ENCODE results near the gene AFF2. TPM values are rescaled to one million over a fixed set of nuclear protein-coding genes. Genes with fewer than 3 reads are reported as not detected.

The AFF2 gene
- total RNA-seq, 1 experiment from 2014 or later, result 0.06 TPM

DNA sequence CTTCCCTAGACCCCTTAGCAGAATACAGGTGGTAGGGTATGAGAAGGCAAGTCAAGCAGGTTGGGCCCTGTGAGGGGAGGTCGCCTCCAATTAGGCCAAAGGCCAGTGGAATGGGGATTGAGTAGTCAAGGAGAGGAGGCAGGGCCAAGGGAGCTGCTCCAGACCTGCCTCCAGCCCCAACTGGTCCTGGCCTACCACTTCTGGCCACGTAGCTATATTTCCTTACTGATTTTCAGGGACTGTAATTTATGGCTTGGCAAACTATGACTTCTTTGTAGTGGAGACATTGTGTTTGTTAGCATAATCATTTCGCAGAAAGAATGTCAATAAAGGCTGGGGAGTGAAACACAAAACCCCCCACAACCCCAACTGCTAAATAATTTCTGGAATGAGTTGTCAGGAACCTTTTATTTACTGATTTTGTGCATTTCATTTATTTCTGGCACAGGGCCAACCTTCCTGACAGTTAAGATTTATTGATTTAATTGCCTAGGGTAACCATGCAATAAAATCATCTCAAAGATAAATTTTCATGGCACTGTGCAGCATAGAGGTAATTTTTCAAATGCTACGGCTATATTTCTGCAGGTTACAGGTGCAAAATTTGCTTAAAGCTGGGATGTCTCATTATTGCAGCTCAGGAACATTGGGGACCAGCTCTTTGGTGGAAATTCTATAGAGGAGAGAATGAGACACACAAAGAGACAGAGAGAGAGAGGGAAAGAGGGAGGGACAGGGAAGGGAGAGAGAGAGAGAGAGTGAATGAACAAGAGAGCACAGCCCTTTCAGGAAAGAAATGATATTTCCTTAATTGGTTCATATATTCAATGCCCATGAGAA is 509.8 kb downstream of the AFF2 start:
- DNase-seq (ENCODE audit: low read depth), result no peak

DNA sequence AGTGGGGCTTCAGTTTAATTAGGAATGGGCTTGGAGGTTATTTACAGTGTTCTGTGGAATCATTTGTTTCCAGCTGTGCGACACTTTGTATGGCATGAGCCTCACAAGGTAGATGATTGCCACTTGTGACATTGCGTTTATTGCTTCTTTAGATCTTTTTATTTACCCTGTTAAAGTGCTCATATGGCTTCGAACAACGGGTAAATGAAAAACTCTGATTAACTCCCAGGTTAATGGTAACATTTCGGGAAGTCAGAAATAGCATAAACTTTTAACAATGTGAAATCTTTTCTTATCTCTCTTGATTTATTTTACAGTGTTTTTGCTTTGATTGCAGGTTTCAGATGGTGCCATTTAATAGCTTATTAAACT is 510.4 kb downstream of the AFF2 start:
- DNase-seq (ENCODE audit: low read depth), result no peak

DNA sequence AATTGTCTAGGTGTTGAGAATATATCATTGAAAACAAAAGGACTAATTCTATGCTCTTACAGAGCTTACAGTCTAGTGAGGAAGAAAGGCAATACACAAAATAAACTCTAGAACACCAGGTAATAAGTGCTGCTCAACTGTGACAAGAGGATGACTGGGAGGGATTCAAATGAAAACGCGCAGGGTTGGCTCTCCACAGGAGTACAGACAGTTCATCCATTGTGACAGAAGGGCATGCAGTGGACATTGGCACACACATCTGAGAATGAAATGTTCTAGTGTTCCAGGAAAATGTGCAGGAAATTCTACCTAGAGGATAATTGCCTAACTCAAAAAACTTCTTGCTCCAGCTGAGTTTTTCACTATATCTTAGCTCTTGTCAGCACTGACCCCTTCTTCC is 512.7 kb downstream of the AFF2 start:
- DNase-seq (ENCODE audit: low read depth), result no peak

DNA sequence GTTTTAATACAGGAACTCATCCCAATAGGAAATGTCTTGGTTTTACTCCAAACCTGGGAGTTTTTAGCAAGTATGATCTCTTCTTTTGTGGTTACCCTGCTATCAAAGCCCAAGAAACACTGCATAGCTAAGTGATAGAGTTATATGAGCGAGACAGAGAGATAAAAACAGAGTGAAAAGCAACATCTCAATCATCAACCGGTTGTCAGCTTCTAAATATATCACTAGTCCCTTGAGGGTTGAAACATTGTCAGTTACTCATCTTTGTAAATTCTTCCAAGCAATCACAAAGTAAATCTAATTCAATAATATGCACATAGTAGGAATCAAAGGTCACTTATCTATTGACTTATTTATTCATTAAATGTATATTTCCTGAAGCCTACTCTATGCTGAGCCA is 520.7 kb downstream of the AFF2 start:
- DNase-seq (ENCODE audit: low read depth), result no peak

DNA sequence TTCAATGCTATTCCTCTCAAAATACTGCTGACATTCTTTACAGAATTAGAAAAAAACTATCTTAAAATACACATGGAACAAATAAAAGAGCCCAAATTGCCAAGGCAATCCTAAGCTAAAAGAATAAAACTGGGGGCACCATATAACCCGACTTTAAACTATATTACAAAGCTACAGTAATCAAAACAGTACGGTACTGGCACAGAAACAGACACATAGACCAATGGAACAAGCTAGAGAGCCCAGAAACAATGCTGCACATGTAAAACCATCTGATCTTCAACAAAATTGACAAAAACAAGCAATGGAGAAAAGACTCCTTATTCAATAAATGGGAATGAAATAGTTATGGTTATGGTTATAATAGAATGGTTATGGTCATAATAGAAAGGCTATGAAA is 522.1 kb downstream of the AFF2 start:
- no peak for DNase-seq (ENCODE audit: low read depth)

DNA sequence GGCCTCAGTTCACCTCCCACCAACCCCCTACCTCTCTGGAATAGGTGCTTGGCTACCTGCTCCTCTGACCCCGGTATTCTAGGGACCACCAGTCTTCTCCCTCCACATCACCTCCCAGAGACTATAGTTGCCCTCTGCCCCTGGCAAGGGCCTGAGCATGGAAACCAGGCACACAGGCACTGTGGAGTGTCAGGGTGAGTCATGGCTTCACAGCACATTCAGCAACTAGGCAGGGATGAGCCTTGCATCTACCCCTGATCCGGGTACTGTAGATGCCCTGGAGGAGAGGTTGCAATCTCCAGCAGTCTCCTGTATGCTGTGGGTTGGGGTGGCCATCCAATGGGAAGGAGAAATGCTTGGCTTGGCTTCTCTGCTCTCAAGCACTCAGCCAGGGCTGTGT is 532.0 kb downstream of the AFF2 start:
- no peak for DNase-seq (ENCODE audit: low read depth)

DNA sequence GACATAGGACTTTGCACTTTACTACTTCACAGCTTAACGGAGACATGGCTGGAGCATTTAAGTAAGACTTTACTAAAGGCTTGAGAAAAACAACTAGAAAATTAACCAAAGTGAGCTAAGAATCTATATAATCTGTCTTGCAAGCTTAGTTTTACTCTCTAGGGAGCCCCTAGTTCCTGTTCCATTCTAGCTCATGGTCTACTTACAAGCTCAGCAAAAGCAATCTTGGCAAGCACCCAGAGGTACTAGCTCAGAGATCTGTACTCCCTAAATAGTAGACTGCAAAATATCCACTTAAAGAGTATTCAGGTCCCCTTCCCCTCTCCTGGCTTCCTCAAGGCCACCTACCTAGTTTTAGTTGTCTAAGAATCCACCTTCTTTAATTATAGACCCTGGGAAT is 535.7 kb downstream of the AFF2 start:
- DNase-seq (ENCODE audit: low read depth), result no peak

DNA sequence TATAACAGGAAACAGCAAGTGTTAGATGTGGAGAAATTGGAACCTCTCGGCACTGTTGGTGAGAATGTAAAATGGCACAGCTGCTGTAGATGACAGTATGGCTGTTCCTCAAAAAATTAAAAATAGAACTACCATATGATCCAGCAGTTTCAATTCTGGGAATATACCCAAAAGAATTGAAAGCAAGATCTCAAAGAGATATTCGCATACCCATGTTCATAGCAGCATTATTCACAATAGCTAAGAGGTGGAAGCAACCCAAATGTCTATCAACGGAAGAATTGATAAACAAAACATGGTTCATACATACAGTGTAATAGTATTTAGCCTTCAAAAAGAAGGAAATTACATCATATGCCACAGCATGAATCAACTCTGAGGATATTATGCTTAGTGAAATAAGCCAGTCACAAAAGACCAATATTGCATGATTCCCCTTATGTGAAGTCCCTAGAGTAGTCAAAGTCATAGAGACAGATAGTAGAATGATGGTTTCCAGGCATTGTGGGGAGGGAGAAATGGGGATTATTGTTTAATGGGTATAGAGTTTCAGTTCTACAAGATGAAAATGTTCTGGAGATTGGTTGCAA is 537.0 kb downstream of the AFF2 start:
- DNase-seq (ENCODE audit: low read depth), result no peak

DNA sequence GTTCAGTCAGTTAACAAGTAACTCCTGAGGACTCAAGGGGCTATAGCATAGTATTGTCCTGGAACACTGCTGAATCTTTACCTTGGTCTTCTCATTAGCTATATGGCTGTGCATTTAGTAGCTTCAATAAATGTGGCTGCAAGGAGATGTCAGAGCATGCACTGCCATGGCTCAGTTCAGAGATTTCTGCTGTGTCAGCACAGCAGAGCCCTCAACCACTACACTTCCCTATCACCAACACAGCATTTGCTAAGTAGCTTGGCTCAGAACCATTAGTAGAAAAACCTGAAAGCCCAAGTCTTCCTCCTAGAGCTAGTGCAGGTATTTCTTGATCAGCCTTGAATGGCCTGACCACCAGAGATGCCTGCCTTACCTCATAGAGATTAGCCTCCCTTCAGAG is 538.6 kb downstream of the AFF2 start:
- DNase-seq (ENCODE audit: low read depth), result no peak

DNA sequence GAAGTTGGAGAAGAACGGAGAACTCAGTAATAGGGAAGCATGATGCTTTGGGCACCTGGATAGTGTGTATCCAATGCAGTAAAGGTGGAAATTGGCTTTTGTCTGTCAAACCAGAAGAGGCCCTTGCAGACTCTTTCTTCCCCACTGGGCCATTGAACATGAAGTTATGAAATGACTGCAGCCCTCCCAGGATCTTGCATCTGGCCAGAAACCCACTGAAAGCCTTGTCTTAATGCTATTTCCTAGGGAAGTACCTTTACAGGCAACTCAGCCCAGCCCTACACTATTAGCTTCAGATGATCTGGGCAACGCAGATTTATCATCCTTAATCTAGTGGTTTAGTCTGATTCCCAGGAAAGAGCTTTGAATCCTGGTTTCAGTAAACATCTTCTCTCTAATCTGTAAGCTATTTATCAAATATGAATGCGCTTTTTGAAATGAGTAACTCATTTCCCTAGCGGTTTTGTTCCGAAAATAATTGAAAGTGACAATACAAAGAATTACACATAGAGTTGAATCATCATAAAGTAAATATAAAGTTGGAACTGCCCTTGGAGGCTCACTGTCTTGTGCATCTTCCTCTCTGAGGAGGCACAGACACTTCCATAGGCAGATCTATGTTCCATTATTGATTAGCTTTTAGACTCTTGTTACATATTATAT is 540.6 kb downstream of the AFF2 start:
- DNase-seq (ENCODE audit: low read depth), result no peak

DNA sequence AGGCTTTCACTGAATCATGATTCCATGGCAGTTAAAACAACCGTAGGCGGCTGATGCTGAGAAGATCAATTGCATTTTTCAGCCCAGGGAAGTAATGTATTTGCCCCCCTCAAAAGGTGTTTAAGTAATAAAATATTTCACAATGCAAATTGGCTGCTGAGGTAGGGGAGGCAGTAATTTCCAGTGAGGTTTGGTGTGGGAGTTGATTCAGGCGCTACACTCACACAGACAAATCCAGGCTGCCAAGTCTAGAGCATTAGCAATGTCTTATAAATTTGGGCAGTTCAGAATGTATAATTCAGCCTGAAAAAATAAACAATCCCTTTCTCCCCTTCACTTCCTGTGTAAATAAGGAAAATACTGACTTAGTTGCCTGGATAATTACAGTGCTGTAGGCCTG is 543.0 kb downstream of the AFF2 start:
- DNase-seq (ENCODE audit: low read depth), result no peak

DNA sequence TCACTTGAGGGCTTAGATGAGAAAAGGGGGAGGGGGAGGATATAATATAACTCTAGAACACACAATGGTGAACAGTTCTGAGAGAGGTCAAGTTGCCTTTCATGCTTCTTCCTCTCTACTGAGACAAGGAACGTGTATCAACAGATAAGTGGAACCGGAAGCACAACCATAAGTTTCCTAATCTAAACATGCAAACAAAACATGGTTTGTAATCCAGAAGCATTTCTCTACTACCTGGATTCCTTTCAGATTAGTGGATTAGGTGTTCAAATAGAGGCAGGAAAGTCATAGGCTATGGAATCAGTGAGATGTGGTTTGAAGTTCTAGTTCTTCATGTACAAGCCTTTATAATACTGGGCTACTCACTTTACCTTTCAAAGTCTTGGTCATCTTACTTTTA is 544.1 kb downstream of the AFF2 start:
- DNase-seq (ENCODE audit: low read depth), result no peak

DNA sequence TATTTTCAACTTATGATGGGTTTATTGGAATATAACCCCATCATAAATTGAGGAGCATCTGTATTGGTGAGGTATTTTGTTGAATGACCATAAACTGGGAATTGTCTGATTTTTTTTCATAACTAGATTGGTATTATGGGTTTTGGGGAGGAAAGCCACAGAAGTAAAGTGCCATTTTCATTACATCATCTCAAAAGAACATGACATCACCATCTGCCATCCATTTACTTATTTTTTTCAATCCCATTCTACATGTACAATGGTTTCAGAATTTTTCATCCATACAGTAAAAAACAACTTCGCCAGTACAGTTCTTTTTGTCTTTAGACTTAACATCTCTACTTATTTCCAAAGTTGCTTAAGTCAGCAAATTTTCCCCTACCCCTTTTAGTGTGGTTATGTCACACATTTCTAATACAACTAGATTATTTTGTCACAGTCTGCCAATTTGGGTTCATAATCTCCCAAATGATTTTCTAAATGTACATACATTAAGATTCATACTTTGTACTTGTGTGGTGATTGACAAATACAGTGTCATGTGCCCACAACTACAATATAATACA is 545.3 kb downstream of the AFF2 start:
- DNase-seq (ENCODE audit: low read depth), result no peak
